Skeletal muscle cell (primary cell): ENCODE data around the gene MASP1.
A peak's percentile ranks its signal among the peaks of the same experiment; 100 is the strongest.
"Not testable (repeated sequence)": the region's sequence is repeated elsewhere in the genome, so short reads cannot be mapped to it uniquely, and the experiment has no call there.

Experiments used
- DNase-seq: peaks from one replicate; pipeline ENCODE4 v3.0.0-alpha.2; 2010; ENCODE audit warnings: low read depth
- H3K4me3 ChIP-seq: 2 replicates; pipeline ENCODE4 v1.5.1; 2011; ENCODE audit warnings: low read depth, mild to moderate bottlenecking, control low read depth, low read length, moderate library complexity

Gene MASP1

DNA sequence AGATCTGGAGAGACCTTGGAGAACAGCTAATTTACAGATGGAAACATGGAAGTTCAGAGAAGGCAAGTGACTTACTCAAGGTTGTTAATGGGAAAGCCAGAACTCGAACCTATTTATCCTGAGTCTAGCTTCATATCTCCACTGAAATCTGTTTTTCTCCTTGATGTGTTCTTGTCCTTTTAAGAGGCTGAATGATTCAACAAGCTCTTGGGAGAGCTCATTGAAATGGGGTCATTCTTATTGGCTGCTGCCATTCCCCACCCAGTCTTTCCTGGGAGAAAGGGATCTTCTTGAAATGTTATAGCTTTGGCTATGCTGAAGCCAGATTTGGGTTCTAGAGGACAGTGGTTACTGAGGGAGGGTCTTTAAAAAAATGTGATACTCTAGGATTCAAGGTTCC lies 53.3 kb downstream of the MASP1 start:
- no peak for DNase-seq
- no peak overlapping the region for H3K4me3 ChIP-seq

DNA sequence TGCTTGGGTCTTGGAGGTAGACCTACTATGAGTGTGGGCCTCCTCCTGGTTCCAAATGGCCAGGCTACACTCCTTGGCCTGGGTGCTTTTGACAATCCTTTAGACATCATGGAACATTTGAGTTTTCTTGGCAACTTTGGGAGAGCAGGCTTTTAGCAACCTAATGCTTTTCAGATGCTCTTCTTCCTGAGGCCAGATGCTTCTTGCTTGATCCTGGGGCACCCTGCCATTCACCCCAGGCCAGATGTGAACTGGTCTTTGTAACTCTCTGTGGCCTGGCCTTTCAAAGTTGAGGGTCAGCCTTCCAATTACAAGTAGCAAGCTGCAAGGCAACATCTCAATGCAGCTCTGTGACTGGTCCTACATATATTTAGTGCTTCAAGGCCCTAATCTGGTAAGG lies 53.8 kb downstream of the MASP1 start:
- no peak for DNase-seq
- H3K4me3 ChIP-seq, result no peak overlapping the region

DNA sequence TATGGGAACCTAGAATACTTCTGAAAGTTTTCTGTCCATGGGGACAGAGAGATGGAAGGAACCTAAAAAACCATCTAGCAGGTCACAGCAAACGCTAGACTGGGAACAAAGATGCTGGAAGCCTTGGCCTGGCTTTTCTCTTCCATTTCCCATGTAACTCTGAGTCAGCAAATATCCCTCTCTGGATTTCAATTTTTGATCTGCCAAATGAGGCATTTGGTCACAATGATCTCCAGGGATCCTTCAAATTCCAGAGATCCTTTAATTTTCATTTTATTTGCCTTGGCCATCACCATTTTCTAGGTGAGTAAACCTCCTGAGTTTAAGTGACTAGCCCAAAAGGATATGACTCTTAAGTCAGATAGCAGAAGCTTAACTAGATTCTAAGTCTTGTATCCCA lies 54.6 kb downstream of the MASP1 start:
- DNase-seq, result no peak
- H3K4me3 ChIP-seq, result no peak overlapping the region

DNA sequence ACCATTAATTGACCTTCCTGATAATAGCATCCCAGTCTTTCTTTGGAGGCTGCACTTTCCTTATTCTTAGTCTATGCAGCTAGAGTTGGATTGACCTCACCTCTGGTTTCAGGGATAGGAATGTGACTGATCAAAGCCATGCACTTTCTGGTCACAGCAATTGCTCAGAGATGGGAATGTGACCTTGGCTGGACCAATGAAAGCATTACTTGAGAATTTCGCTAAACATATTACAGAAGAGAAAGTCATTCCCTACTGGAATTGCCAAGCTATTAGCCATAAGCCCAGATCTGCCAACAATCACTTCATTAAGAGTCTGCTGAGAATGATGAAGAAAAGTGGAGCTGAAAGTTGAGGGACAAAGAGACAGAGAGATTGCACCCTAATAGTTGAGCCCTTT lies 61.5 kb downstream of the MASP1 start:
- H3K4me3 ChIP-seq, result no peak overlapping the region
- no peak for DNase-seq

DNA sequence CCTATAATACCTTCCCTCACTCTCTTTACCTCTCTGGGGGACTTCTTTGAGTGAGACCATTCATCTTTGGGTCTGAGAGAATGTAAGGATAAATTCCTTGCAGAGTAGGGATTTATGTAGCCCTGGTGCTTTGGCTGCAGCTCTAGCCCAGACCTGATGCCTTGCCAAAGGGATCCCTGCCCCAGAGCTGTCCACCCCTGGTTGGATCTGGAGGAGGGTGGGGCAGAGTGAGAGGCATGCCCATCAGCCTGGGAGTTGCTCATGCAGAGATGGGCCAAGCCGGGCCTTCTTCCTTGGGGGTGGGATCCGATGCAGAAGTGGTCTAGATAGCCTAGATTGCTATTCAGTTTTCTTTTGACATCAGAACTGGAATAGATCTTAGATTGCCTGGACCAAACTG lies 62.8 kb downstream of the MASP1 start:
- no peak overlapping the region for H3K4me3 ChIP-seq
- DNase-seq, result no peak

DNA sequence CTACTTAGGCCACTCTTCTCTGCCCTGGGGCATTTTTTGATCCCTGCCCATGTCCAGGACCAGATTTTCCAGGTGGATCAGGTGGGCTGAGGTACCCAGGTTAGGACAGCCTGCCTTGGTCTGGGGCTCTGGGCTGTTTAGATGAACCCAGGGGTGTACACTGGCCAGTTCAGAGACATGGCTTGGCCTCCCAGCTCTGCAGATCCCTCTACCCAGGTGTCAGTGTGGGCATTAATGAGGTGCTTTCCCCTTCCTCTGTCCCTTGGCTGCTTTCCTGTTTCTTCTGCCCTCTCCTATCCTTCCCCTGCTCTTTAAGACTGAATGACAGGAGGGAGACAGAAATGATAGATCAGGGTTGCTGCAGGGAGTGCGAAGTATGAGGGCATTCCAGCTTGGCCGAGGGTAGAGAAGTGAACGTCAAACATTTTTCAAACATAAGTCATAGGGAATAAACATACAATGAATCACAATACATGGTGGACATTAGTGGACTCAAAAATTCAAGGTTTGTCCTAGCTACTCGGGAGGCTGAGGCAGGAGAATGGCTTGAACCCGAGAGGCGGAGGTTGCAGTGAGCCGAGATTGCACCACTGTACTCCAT lies 63.8 kb downstream of the MASP1 start:
- DNase-seq, result peak; percentile 27
- H3K4me3 ChIP-seq, result no peak overlapping the region

DNA sequence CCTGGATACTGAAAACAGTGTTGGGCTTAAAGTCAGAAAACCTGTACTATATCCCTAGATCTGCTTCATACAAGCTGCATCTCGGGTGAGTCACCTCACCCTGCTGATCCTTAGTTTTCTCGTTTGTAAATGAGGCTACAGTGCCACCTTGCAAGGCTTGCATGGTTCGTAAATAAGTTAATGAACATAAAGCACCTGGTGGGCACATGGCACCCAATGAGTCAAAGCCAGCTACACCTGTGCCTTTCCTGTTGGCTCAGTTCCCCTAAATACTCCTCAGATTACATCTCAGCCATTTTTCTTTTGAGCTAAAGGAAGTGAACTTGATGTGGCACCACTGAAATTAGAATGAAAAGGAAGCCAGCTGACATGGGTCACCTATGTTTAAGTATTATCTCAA lies 67.7 kb downstream of the MASP1 start:
- no peak for DNase-seq
- no peak overlapping the region for H3K4me3 ChIP-seq

DNA sequence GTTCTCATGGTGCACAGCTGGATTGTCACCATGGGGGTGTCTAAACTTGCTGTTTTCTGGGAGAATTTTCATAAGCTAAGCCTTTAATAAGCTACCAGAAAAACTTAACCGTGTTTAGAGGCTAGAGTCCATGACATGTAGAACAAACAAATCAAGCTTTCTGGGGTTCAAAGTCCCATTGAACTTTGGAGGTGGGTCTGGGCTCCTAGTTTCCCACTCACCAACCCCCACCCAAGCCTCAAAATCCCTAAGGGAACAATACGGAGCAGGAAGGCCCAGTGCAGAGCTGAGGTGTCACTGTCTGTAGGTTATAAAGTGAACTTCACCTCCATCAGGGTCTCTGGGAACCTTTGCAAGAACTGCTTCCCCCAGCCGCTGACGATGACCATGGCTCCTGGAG lies 68.7 kb downstream of the MASP1 start:
- H3K4me3 ChIP-seq, result no peak overlapping the region
- DNase-seq, result no peak

DNA sequence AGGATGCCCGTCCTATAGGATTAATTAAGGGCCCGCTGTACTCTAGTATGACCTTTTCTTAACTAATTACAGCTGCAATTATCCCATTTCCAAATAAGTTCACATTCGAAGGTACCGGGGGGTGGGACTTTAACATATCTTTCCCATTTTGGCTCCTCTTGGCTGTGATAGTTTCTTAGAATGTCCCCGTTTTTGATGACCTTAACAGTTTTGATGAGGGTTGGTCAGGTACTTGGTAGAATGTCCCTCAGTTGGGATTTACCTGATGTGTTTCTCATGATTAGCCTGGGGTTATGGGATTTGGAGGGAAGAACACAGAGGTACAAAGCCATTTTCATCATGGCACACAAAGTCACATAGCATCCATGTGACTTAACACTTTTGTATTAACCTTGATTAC lies 76.1 kb downstream of the MASP1 start:
- H3K4me3 ChIP-seq, result no peak overlapping the region
- DNase-seq, result no peak

DNA sequence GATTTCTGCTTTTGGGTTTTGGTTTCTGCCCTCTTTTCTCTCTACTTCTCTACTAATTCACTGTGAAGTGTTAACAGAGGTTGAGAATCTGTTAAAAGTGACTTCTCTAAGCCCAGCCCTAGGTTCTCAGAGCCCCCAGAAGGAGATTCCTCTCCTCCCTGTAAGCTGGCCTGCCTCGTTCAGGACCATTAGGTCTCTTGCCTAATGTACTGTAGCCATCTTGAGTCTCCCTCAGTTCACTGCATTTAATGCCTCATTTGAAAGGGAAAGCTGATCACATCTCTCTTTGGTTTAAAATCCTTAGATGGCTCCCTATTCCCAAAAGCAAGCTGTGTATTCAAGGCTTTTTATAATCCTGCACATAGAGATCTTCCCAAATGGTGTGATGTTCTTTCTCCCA lies 77.9 kb downstream of the MASP1 start:
- no peak overlapping the region for H3K4me3 ChIP-seq
- no peak for DNase-seq

DNA sequence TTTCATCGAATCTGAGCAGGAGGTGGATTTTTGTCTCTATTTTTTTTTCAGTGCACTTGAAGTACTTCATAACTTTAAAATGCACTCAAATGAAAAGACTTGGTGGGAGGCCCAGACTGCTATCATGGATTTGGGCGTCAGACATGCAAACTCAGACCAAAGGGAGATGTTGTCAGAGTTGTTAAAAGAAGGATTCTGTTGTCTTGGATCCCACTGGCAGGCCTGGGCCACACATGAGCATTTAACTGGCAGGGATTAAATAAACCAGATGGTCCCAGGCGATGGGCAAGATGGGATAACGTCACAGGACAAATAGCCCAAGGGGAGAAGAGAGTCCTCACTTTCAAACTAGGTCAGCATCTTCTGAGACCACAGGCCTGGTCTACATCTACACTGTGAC lies 78.8 kb downstream of the MASP1 start:
- H3K4me3 ChIP-seq, result no peak overlapping the region
- DNase-seq, result no peak

DNA sequence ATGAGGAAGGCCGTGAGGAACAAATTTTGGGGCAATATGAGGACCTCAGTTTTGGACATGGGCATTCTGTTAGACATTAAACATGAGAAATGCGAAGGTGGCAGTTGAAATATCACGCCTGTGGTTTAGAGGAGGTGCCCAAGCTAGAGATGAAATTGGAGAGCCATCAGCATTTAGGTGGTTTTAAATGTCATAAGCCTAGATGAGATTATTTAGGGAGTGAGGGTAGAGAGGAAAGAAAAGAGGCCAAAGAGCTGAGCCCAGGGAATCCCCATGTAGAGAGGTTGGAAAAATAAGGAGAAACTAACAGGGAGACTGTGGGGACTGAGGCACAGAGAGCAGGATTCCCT lies 79.4 kb downstream of the MASP1 start:
- H3K4me3 ChIP-seq, result no peak overlapping the region
- DNase-seq, result no peak

DNA sequence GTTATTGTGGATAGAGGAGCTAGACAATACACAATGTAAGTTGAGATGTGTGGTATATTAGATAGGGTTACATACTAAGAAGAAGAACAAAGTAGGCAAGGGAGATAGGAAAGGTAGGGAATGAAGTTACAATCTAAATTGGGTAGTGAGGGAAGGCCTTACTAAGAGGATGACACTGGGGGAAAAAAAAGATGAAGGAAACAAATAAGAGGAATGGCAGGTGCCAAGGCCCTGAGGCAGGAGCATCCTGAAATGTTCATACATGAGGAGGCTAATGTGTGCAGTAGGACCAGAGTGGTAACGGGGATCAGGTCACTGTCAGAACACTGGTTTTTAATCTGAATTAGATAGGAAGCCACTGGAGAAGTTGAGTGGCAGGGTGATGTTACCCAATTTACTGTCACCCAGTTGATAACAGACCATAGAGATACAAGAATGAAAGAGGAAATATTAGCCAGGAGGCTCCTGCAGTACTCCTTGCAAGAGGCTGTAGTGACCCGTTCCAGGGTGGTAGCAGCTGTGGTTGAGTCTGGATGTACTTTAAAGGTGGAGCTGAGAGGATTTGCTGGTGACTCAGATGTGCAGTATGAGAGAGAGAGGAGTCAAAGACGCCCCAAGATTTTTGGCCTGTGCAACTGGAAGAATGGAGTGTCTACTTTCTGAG lies 79.9 kb downstream of the MASP1 start:
- DNase-seq, result no peak
- H3K4me3 ChIP-seq, result no peak overlapping the region

DNA sequence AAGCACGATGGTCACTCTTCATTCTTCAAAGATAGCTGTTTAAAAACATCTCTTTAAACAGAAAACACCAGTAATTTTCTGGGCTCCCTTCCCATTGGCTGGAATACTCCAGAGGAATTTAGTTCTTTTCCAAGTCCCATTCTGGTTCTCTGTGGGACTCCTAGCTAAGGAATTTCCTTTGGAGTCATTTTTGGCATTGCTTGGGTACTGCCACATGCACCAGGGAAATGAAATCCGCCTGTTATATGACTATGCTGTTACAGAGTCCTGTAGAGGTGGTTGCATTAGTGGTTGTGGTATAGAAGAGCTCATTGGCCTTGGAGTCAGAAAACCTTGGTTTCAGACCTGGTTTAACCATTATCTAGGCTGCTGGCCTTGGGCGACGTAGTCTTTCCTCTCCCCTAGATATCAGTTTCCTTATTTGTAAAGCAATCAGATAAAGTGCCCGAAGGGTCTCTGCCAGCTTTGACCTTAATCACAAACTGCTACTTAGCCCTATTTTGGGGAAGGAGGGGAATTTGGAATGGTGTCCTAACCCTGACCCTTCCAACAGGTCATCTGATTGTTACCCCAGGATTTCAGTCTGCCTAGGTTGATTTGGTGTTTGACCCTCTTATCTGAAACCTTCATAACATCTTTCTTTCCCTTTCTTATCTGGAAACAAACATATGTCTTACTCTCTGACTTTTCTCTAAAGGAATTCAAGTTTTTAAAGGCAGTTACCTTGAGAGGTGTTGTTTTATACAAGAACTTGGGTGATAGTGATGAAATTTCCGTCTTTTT lies 80.8 kb downstream of the MASP1 start:
- no peak overlapping the region for H3K4me3 ChIP-seq
- DNase-seq, result no peak

DNA sequence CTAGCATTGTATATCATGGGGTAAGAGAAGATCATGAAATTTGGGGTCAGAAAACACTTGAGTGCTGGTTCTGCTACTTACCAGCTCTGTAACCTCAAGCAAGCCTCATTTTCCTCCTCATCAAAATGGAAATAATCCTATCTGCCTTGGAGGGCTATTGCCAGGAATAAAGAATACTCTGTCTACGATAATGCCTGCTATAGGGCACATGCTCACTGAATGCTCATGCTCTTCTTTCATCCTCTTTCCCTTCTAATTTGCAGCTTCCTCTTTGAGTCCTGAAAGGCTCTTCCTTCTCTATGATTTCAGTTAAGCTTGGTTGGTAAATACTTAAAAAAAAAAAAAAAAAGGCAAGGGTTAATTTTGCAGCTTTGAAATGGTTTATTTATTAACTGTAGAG lies 81.4 kb downstream of the MASP1 start:
- DNase-seq, result no peak
- H3K4me3 ChIP-seq, result no peak overlapping the region

DNA sequence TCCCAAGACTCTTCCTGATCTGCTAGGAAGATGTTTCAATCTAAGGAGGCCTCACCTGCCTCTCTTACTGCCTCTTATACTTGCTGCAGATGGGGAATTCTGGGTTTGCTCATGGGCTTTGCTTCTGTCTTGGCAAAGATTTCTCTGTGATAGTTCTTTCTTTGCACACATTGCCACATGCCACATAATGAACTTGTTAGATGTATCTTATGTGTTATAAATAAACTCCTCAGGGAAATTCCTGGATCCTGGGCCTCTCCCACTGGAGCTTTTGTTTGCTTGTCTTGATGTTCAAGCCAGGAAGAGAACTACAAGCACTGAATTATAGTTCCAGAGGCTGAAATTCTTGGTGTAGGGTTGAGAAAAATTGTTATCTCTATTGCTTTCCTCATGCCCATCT lies 82.0 kb downstream of the MASP1 start:
- no peak for DNase-seq
- H3K4me3 ChIP-seq, result no peak overlapping the region

DNA sequence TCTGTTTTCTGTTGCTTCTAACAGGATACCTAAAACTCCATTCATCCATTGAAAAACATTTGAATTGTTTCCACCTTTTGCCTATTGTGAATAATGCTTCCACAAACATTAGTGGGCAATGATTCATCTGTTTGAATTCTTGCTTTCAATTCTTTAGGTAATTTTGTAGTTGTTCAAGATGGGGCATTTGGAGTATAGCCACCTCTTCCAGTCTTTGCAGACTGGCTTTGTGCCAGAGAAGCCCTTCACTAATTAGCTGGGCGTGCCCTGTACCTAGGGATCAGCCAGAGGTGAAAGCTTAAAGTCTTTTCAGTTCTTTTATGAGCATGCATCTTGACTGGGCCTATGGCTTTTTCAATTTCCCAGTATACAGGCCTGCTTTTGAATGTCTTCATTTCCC lies 83.4 kb downstream of the MASP1 start:
- DNase-seq, result no peak
- no peak overlapping the region for H3K4me3 ChIP-seq

DNA sequence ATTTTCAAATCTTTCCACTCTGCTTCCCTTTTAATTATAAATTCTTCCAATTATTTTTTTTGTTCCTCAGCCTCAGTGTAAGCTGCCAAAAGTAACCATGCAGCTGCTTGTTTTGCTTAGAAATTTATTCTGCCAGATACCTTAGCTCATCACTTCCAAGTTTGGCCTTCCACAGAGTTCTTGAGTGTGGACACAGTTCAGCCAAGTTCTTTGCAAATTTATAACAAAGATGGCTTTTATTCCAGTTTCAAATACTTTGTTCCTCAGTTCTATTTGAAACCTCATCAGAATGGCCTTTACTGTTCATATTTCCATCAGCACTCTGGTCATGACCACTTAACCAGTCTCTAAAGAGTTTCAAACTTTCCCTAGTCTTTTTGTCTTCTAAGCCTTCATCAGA lies 83.9 kb downstream of the MASP1 start:
- DNase-seq, result no peak
- H3K4me3 ChIP-seq, result no peak overlapping the region

DNA sequence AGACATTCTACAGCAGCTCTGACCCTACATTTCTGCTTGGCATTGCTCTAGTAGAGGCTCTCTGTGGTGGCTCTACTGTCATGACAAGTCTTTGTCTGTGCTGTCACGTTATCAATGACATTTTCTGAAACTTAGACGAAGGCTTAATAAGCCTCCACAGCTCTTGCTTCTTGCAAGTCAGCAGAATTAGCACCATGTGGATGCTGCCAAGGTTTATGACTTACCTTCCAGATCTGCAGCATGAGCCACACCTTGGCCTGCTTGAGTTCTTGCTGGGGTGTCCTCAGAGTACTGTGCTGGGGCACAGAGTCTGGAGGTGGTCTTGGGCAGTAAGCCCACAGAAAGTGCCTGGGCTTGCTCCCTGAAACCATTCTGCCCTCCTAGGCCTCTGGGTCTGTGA lies 84.5 kb downstream of the MASP1 start:
- H3K4me3 ChIP-seq, result no peak overlapping the region
- no peak for DNase-seq

DNA sequence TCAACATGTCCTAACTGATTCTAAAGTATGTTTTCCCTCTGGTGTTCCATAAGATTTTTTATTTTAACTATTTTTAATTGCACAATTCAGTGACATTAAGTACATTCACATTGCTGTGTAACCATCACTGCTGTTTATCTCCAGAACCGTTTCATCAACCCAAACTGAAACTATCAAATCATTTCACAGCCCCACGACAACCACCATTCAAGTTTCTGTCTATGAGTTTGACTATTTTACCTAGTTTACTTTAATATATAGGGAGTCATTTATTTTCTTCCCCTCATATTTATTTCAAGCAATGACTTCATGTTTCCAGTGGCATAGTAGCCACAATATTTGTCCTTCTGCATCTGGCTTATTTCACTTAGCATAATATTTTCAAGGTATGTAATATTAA lies 85.9 kb downstream of the MASP1 start:
- no peak for DNase-seq
- no peak overlapping the region for H3K4me3 ChIP-seq

DNA sequence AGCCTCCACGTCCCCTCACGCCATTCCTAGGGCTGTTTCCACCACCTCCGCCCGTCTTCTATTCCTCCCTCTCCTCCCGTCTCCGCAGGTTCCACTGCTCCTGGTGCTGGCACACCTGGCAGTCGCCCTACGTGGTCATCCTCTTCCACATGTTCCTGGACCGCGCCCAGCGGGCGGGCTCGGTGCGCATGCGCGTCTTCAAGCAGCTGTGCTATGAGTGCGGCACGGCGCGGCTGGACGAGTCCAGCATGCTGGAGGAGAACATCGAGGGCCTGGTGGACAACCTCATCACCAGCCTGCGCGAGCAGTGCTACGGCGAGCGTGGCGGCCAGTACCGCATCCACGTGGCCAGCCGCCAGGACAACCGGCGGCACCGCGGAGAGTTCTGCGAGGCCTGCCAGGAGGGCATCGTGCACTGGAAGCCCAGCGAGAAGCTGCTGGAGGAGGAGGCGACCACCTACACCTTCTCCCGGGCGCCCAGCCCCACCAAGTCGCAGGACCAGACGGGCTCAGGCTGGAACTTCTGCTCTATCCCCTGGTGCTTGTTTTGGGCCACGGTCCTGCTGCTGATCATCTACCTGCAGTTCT lies 92.0 kb downstream of the MASP1 start:
- not testable (repeated sequence) for DNase-seq

More for the DNA sequence above, 92.0 kb downstream of the MASP1 start:
- H3K4me3 ChIP-seq, result not testable (repeated sequence)
